ENCODE data around the gene TRIM41.
"Not testable (repeated sequence)": the region's sequence is repeated elsewhere in the genome, so short reads cannot be mapped to it uniquely, and the experiment has no call there.

The TRIM41 gene

DNA sequence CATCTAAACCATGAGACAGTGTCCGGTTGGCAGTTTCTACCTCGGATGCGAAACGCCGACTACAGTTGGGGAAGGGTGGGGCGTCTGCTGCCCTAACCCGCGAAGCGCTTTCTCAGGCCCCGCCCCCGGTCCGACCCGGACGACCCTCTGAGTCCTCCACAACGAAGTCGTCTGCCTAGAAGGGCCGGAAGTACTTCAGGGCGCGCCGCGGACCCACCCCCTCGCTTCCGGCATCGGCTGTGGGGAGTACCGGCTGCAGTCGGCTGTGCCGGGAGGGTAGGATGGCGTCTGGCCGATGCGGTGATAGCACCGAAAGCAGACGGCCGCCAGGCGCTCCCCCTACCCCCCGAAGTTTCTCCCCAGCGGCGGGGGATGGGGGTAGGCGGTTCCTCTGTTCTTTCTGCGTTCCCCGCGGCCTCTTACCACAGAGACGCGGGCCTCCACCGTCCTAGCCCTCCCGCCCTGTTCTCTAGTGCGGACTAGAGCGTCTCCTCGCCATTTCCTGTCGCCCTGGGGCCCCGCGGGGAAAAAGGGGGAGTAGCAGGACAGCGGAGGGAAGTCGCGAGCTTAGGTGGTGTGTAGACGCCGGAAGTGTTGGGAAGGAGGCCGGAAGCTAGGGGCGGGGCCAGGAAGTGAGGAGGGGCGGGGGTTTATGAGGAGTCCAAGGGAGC, at the start of gene TRIM41:
TSS of gene TRIM41 (plus strand) at position 224 of the 671 bp plus-strand sequence. CDS start 719 bp downstream, outside the sequence.
- DNase-seq = no peak

DNA sequence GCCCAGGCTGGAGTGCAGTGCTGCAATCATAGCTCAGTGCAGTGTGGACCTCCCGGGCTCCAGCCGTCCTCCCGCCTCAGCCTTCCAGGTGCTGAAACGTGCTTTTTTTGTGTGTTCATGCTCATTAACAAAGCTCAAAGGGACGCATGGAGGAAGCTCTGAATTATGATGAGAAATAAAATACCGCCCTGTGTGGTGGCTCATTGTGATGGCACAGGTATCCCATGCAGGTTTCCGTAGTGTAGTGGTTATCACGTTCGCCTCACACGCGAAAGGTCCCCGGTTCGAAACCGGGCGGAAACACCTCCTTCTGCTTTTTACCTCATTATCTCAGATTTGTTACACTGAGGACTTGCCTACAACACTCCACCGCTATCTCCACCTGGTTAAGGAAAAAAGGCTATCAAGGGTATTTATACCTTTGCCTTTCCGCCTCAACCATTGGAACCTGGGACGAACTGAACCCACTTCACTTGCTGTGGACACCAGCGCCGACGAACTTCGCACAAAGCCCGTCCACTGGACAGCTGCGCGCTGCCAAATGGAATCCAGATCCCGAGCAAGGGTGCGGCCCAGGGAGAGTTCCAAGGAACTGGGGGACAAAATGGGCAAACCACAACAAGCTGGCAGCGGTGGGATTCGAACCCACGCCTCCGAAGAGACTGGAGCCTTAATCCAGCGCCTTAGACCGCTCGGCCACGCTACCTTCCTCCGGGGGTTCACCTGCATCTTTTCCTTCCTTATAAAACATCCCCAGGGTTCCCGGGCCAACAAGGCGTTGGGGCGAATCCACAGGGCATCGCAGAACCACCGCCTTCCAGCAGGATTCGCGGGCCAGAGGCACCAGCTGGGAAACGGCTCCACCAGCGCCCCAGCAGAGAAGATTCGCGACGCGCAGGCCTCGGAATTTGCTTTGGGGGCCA, 49.4 kb upstream of the TRIM41 start:
- no peak for DNase-seq

DNA sequence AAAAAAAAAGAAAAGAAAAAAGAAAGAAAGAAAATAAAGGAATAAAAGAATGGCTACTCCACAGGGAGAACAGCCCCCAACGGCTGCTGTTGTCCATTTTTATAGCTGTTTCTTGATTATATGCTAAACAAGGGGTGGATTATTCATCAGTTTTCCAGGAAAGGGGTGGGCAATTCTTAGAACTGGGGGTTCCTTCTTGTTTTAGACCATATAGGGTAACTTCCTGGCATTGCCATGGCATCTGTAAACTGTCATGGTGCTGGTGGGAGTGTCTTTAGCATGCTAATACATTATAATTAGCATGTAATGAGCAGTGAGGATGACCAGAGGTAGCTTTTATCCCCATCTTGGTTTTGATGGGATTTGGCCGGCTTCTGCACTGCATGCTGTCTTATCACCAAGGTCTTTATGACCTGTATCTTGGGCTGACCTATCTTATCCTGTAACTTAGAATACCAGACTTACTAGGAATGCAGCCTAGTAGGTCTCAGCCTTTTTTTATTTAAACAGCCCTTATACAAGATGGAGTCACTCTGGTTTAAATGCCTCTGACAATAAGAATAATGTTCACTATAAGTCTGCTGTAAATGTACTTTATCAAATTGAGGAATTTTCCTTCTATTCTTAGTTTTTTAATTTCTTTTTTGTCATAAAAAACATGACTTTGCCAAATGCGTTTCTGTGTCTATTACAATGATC, 46.7 kb upstream of the TRIM41 start:
- no peak for DNase-seq

DNA sequence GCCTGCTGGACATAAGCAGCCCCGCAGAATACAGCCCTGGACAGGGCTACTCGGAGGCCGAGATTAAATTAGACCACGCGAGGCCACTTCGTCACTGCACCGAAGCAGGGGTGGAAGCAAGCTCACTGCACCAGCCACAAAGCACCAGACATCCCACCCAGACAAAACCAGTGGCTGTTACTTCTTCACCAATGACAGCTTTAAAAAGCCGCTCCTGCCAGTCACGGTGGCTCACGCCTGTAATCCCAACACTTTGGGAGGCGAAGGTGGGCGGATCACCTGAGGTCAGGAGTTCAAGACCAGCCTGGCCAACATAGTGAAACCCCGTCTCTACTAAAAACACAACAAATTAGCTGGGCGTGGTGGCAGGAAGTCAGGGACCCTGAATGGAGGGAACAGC, 45.5 kb upstream of the TRIM41 start:
- not testable (repeated sequence) for DNase-seq

DNA sequence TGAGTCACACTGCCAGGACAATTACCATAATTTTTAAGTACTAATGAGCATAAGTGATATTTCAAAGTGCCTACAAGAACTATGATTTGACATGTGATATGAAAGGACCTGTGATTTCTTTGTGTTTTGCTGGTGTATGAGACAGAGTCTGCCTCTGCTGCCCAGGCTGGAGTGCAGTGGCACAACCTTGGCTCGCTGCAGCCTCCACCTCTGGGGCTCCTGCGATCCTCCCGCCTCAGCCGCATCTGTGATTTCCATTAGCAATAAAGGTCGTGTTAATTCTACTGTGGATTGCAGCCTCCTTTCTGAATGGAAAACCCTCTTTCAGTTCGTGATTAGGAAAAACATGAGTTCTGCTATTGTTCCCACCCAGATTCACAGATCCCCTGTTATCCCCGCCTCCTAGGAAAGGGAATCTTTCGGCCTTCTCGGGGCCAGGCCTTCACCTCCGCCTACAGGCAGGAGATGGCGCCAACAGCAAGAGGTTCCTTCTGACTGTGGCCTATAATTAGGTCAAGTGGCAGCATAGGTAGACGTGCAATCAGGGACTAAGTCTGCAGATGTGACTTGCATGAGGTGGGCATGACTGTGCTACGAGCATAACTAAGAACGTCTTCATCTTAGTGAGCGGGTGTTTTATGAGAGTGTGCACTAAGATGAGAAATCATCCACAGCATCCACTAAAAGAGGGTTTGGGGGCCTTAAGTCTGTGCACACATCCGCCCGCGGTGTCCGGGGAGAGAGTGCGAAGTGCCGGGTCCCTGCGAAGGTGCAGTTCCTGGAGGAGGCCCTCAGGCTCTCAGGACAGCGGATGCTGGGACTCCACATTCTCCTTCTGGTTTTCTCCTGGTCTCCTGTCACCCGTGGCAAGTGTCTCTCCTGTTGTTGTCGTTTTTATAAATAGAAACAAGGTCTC, 41.2 kb upstream of the TRIM41 start:
- no peak for DNase-seq

DNA sequence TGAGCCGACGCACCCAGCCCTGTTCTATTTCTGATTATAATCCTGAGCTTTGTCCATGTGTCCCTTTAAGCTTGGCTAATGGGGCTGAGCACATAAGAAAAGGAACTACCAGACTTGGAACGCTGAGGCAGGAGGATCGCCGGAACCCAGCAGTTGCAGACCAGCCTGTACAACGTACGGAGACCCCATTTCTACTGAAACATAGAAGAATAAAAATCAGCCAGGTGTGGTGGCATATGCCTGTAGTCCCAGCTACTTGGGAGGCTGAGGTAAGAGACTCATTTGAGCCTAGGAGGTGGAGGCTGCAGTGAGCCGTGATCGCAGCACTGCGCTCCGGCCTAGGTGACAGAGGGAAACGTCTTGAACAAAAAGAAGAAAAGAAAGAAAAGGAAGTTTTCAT, 40.4 kb upstream of the TRIM41 start:
- DNase-seq = no peak

DNA sequence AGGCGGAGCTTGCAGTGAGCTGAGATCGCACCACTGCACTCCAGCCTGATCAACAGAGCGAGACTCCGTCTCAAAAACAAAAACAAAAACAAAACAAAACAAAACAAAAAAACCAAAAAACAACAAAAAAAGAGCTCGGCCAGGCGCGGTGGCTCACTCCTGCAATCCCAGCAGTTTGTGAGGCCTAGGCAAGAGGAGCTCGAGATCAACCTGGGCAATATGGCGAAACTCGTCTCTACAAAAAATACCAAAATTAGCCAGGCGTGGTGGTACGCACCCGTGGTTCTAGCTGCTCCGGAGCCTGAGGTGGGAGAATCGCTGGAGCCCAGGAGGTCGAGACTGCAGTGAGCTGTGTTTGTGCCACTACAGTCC, 38.2 kb upstream of the TRIM41 start:
- no peak for DNase-seq

DNA sequence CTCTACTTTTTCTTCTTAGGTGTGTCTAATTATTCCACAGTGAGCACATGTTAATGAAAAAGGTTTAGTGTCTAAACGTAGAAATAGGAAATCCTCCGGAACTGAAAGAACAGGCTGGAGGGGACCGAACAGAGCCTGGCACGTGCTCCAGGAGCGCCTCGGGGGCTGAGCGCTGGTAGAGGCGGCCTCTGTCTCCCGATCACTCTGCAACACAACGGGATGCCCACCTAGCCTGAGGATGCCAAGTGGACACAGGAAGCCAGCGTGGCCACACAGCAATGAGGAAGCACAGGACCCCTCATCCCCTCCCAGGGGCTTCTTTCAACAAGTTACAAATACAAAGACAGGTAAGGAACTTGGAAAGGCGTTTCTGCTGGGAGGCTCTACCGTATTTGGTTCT, 37.5 kb upstream of the TRIM41 start:
- no peak for DNase-seq

DNA sequence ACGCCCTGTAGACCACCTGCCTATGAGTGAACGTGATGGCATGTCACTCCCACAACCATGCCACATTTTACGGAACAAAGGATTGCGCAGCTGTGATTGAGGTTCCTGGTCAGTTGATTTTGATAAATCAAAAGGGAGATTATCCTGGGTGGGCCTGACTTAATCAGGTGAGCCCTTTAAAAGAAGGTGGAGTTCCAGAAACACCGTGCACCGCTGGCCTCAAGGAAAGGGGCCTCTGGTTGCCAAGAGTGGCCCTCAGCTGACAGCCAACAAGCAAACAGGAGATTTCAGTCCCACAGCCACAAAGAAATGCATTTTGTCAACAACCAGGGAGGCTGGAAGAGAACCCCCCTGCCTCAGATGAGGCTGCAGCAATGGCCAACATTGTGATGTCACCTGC, 37.1 kb upstream of the TRIM41 start:
- no peak for DNase-seq

DNA sequence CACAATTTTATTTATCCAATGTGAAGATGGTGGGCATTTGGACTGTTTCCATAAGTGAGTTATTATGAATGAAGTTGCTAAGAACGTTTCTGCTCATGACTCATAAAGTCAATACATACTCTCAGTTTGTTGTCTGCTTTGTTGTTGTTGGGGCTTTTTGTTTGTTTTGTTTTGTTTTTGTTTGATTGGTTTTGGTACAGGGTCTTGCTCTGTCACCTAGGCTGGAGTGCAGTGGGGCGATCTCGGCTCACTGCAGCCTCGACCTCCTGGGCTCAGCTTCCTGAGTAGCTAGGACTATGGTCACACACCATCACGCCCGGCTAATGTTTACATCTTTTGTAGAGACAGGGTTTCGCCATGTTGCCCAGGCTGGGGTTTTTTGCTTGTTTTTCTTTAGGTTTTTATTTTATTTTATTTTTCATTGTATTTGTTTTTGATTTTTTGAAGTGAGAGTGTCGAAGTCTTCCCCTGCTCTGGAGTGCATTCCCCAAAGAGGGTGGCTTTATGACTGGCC, 36.0 kb upstream of the TRIM41 start:
- no peak for DNase-seq

DNA sequence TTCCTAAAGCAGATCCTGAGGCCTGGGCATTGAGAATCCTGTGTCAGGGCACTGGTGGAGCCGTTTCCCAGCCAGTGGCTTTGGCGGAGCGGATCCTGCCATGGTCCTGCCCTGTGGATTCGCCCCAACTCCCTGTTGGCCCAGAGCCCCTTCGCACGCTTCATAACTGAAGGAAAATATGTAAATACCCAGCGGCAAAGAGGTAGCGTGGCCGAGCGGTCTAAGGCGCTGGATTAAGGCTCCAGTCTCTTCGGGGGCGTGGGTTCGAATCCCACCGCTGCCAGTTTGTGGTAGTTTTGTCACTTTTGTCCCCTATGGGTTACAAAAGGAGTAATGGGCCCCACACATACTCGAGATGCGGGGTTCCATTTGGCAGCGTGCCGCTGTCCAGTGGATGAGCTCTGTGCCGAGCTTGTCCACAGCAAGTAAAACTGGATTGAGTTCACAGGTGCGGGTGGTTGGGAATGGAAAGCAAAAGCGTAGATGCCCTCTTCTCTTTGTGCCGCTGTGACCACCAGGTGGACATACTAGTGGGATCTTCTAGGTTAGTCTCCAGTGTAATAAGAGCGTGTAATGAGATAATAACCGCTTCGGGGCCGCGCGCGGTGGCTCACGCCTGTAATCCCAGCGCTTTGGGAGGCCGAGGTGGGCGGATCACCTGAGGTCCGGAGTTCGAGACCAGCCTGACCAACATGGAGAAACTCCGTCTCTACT, 35.4 kb upstream of the TRIM41 start:
- no peak for DNase-seq

DNA sequence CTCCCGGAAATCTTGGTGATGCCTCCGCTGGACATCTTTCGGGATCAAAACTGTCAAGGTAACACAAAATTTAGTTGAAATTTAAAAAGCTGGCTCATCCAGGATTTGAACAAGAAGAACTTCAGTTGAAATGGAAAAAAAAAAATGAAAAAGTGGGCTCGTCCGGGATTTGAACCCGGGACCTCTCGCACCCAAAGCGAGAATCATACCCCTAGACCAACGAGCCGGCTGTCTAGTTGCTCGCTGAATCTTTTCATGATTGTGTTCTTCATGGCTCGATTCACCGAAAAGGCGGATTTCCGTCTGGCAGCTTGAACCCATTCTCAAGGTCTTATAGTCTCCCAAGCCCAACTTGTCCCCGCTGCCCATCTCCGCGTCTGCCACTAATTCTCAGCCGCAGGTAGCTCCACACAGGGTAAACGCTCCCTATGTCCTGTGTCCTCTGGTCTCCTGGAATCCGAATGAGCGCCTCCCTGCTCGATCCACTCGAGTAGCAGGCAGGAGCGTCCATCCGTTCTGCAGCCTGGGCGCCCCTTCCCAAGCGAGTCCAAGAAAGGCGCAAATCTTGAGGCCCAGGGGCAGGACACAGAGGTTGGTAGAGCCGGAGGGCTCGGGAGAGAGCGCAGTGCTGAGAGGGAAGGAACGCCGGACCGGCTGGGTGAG, 34.2 kb upstream of the TRIM41 start:
- no peak for DNase-seq

DNA sequence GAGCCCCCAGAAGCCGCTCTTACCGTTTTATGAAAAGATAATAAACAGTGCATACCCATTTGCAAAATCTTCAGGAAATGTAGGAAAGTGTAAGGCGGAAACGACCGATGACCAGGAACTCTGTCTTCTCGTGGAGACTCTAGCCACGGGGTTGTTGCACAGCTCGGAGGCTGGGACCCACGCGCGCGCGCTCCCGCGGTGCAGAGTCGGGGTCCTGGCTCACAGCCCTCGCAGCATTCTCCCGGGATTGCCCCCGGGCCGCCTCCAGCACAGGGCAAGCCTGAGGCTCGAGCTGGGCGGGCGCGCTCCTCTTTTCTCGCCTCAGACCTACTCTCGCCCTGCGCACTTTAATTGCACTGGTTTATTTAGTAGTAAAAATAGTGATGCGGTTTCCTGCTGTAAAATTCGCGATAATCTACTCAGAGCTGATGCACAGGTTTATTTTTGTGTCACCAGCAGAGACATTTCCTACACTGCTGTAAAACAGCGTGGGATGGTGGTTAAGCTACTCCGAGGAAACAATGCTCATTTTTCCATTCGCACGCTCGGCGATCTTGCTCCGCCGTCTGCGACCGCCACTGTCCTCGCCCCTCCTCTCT, 33.6 kb upstream of the TRIM41 start:
- no peak for DNase-seq

DNA sequence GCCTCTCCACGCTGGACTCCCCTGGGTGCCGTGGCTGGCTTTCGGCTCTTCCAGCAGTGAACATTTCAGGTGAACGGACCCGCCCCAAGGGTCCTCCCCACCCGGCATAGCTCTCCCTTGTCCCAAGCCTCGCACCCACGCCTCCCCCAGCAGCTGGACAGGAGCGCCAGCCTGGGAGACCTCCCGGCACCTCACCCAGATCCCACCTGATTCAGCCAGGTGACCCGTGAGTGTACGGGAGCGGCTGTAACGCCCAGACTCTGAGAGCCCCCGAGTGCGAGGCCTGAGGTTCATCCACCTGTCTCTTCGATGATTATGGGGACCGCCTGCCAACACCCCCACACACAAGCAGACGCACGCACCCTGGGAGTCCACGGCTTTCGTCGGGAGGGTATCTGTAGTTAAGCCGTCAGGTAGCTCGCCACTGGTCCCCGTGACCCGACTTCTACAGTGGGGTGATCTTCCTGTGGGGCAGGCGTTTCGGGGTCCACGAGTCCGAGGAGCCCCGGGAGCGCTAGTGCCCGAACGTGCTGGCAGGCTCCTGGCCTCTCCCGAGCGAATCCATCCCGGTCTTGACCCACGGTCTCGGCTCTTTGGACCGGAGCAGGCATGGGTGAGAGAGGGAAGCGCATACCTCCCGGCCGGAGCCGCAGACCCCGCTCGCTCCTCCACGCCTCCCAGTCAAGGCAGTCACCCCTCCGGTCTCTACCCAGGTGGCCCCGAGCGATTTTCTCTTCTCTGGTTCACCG, 32.9 kb upstream of the TRIM41 start:
- no peak for DNase-seq

DNA sequence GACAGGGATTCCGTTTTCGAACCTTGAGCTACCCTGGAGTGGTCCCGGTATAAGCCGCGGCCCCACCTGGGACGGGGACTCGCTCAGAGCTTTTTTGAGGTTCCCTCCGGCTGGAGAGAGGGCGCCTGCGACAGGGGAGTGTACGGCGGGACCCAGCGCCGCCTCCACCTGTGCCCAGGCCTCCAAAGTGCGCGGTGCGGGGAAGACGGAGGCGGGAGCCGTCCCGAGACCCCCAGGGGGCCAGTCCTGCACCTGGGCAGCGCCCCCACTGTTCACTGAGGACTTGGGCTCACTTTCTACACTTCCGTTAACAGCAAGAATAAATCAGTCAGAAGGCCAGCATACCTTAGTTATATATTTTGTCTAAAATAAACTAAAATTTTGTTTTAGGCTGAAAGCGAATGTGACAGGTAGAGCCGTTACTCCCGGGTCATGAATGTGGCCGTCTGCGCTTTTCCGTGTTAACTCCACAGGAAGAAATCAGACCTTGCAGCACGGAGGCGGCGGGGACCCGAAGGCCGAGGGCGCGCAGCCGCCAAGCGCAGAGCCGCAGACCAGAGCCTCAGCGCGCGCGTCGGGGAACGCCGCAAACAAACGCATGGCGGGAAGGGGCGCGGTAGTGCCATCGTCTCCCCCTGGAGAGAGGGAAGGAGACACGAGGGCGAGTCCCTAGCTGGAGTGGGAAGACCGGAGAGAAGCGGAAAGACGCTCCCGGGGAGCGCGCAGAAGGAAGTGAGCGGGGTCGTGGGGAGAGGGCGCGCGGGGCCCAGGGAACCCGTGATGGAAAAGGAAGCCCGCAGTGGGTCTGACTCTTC, 32.2 kb upstream of the TRIM41 start:
- no peak for DNase-seq

DNA sequence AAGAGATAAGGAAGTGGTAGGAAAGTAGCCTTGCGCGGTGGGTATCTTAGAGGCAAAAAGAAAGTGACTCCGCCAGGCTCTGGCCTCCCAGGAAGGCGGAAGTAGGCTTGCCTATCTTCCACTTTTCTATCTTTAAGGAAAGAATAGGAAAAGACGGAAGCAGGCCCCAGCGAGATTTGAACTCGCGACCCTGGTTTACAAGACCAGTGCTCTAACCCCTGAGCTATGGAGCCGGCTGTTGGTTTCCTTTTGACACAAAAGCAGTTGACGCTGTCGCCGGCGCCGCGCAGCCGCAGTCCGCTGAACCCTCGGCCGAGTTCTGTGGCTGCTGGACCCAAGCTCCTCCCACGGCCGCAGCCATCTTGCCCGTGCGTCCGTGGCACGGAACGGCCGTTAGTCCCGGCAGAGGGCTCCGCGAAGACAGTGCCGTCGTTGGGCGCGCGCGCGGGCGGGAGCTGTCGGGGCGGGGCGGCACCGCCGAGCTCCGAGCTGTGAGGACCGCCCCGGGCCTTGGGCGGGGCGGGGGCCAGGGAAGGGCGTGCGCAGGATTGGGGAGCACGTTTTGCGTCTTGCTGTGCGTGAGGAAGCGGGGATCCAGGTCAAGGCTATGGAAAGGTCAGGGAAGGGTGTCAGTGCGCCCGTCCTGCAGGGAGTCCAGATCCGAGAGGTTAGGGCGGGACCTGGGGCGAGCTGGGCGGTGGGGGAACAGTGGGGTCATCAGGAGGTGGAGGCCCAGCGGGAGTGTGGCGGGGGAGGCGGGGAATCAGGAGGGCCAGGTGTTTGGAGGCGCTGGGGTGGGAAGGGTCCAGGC, 31.4 kb upstream of the TRIM41 start:
- no peak for DNase-seq

DNA sequence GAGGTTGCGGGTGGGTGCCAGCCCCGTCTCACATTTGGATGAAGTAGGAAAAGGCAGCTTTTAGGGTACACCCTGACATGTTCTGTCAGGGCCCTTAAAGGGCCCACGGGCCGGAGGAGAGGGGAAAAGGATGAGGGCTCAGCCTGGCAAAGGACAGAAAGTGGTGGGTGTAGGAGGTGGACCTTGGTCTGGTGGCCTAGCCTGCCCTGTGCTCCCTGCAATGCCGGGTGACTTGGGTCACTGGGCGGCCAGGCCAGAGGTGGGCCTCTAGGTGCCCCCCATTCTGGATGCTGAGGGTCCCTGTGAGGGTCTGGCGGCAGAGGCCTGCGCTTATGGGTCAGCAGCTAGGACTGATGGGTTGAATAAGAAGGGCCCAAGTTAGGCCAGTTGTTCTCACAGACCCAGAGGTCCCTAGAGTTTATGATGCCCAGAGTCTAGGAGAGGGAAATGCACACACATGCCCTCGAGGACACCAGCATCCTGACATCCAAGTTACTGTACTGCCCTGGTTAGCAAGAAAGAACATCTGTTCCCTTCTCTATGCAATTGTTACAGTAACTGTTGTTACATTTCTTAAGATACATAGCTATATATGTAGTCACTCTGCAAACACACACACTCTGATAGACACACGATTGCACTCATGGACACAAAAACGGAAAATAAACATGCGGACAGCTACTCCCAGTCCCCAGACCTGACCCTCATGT, 30.6 kb upstream of the TRIM41 start:
- DNase-seq = no peak
